Measurements from ENCODE around the gene FCGBP.
"Not testable (repeated sequence)": the region's sequence is repeated elsewhere in the genome, so short reads cannot be mapped to it uniquely, and the experiment has no call there.

The FCGBP gene

GRCh38 chr19:39889872-39890754 lies 44.3 kb downstream of the FCGBP start:
- DNase-seq = not testable (repeated sequence)

- DNase-seq = not testable (repeated sequence)
Measured at GRCh38 chr19:39887456-39887951, 46.9 kb downstream of the FCGBP start.

- not testable (repeated sequence) for DNase-seq
Measured at GRCh38 chr19:39885821-39886554, 48.4 kb downstream of the FCGBP start.

GRCh38 chr19:39884721-39885120 lies 49.7 kb downstream of the FCGBP start:
- not testable (repeated sequence) for DNase-seq
